ENCODE measurements around the gene TMEM88. TPM values are rescaled to one million over a fixed set of nuclear protein-coding genes. Genes with fewer than 3 reads are reported as not detected.

The TMEM88 gene
- total RNA-seq, 1 donor from 2014 or later = 33.7 TPM

- TF ChIP-seq CTCF (IDR thresholded peaks at IDR 0.05; ENCODE audit: insufficient read depth, low read depth, low read length) = no peak
- TF ChIP-seq EZH2 (IDR thresholded peaks at IDR 0.05; ENCODE audit: insufficient read depth, low read length) = no peak
- Mint-ChIP-seq H3K4me1 (ENCODE audit: low read depth, unreplicated experiment) (peaks cover 42% of the 10 kb centered on the region), H3K27me3 (ENCODE audit: low read depth, unreplicated experiment) (peaks cover 14% of the 10 kb centered on the region), H3K36me3 (ENCODE audit: low read depth, unreplicated experiment) (peaks cover 4% of the 10 kb centered on the region), H3K27ac (ENCODE audit: unreplicated experiment) (peak overlapping the region; percentile 89), H3K4me3 (ENCODE audit: unreplicated experiment) (peak overlapping the region; percentile 95), H3K9me3 (ENCODE audit: unreplicated experiment) (no peaks in the 10 kb centered on the region)
- H3K27me3 ChIP-seq (ENCODE audit: insufficient read depth, low read length) = no peaks in the 10 kb centered on the region
- H3K9me3 ChIP-seq (ENCODE audit: insufficient read depth, low read depth, low read length) = no peaks in the 10 kb centered on the region
- H3K4me2 ChIP-seq (ENCODE audit: low read length) = peak overlapping the region; percentile 100
- H3K9ac ChIP-seq (ENCODE audit: low read length) = peak overlapping the region; percentile 94
- peaks cover 55% of the 10 kb centered on the region for H3K4me1 ChIP-seq (ENCODE audit: insufficient read depth, low read length)
- H3K36me3 ChIP-seq (ENCODE audit: insufficient read depth, low read length) = no peaks in the 10 kb centered on the region
- peak overlapping the region; percentile 77 for H3K4me3 ChIP-seq (ENCODE audit: insufficient read depth, low read depth, low read length)
- FAIRE-seq (no peak), DNase-seq (ENCODE audit: low read depth) (peak; percentile 85)
- peaks cover 25% of the 10 kb centered on the region for H3K79me2 ChIP-seq (ENCODE audit: insufficient read depth, low read length)
- peak overlapping the region; percentile 93 for H3K27ac ChIP-seq (ENCODE audit: low read depth, low read length)
- H4K20me1 ChIP-seq (ENCODE audit: insufficient read depth, low read length) = peaks cover 31% of the 10 kb centered on the region
- peak overlapping the region; percentile 82 for H2AFZ ChIP-seq (ENCODE audit: low read depth, low read length)
Measured at GRCh38 chr17:7836596-7837407, 18.1 kb upstream of the TMEM88 start.

- Histone ChIP-seq H3K4me2 (ENCODE audit: low read length) (peak overlapping the region; percentile 100), H3K79me2 (ENCODE audit: insufficient read depth, low read length) (peaks cover 25% of the 10 kb centered on the region), H3K4me3 (ENCODE audit: insufficient read depth, low read depth, low read length) (peak overlapping the region; percentile 77), H3K9me3 (ENCODE audit: insufficient read depth, low read depth, low read length) (no peaks in the 10 kb centered on the region), H3K9ac (ENCODE audit: low read length) (peak overlapping the region; percentile 94), H3K4me1 (ENCODE audit: insufficient read depth, low read length) (peaks cover 58% of the 10 kb centered on the region), H3K27me3 (ENCODE audit: insufficient read depth, low read length) (no peaks in the 10 kb centered on the region), H3K36me3 (ENCODE audit: insufficient read depth, low read length) (no peaks in the 10 kb centered on the region), H4K20me1 (ENCODE audit: insufficient read depth, low read length) (peaks cover 31% of the 10 kb centered on the region), H3K27ac (ENCODE audit: low read depth, low read length) (peak overlapping the region; percentile 9), H2AFZ (ENCODE audit: low read depth, low read length) (no peak overlapping the region)
- FAIRE-seq (no peak), DNase-seq (ENCODE audit: low read depth) (no peak)
- Mint-ChIP-seq H3K4me1 (ENCODE audit: low read depth, unreplicated experiment) (peaks cover 42% of the 10 kb centered on the region), H3K36me3 (ENCODE audit: low read depth, unreplicated experiment) (peaks cover 4% of the 10 kb centered on the region), H3K27me3 (ENCODE audit: low read depth, unreplicated experiment) (peaks cover 7% of the 10 kb centered on the region), H3K27ac (ENCODE audit: unreplicated experiment) (peak overlapping the region; percentile 89), H3K4me3 (ENCODE audit: unreplicated experiment) (peak overlapping the region; percentile 95), H3K9me3 (ENCODE audit: unreplicated experiment) (no peaks in the 10 kb centered on the region)
- no peak for TF ChIP-seq EZH2 (IDR thresholded peaks at IDR 0.05; ENCODE audit: insufficient read depth, low read length)
- TF ChIP-seq CTCF (IDR thresholded peaks at IDR 0.05; ENCODE audit: insufficient read depth, low read depth, low read length) = no peak
Measured at GRCh38 chr17:7837408-7838088, 17.3 kb upstream of the TMEM88 start.
